T-cell (primary cell): ENCODE data around the gene CCNY. TPM values are rescaled to one million over a fixed set of nuclear protein-coding genes. Genes with fewer than 3 reads are reported as not detected.
A peak's percentile ranks its signal among the peaks of the same experiment; 100 is the strongest.

Experiments used
- ATAC-seq, 4 experiments: fragments of 200-7000 bp in 3 of 4; fragments of 150-1000 bp in 1 of 4; cut with Tn5 transposase; replicated peaks in 1 of 4; 1 replicate in 3 of 4; 2 replicates in 1 of 4; pipeline ENCODE4 v1.10.0; 2021; ENCODE audit warnings: moderate library complexity in 3 of 4, mild to moderate bottlenecking in 2 of 4, moderate number of reproducible peaks in 1 of 4
- CTCF ChIA-PET, 2 donors: fragments of 300-600 bp; sonication (Branson Sonifier 250); formaldehyde crosslinking; loops; one replicate each; lab custom pipeline; 2022; ENCODE audit warnings: antibody characterized with exemption in 2 of 2; lab: Charles Lee
- POLR2A ChIA-PET, 2 donors: fragments of 300-600 bp; sonication (Branson Sonifier 250); formaldehyde crosslinking; loops; one replicate each; lab custom pipeline; 2022; ENCODE audit warnings: antibody characterized with exemption in 2 of 2; lab: Charles Lee
- DNase-seq, 35 experiments: peaks; one replicate each; pipeline versions ENCODE4 v3.0.0 to v3.0.0-alpha.2; 2013 to 2023
- H3K27ac ChIP-seq: one replicate; pipeline ENCODE4 v1.5.1; 2013; ENCODE audit warnings: low read length
- H3K27me3 ChIP-seq, 2 experiments: replicated peaks in 1 of 2; 1 replicate in 1 of 2; 2 replicates in 1 of 2; pipeline versions ENCODE4 v1.6.1 to v1.7.0; 2013; ENCODE audit warnings: low read length in 1 of 2, mixed read lengths in 1 of 2; ENCODE audit not compliant: control insufficient read depth in 2 of 2, insufficient read depth in 2 of 2; ENCODE audit errors: extremely low read depth in 1 of 2
- H3K36me3 ChIP-seq, 2 donors: 1 replicate in 1 of 2; 2 replicates in 1 of 2; pipeline versions ENCODE4 v1.6.1 to v1.7.0; 2013; ENCODE audit warnings: low read length in 1 of 2; ENCODE audit not compliant: control insufficient read depth in 2 of 2, insufficient read depth in 1 of 2; ENCODE audit errors: extremely low read depth in 1 of 2
- H3K4me1 ChIP-seq, 2 experiments: 1 replicate in 1 of 2; 2 replicates in 1 of 2; pipeline versions ENCODE4 v1.6.1 to v1.7.0; 2013; ENCODE audit warnings: low read length in 2 of 2, mixed read lengths in 1 of 2; ENCODE audit not compliant: insufficient read depth in 2 of 2, control insufficient read depth in 1 of 2; ENCODE audit errors: extremely low read depth in 1 of 2
- H3K4me3 ChIP-seq, 2 donors: 1 replicate in 1 of 2; 2 replicates in 1 of 2; pipeline versions ENCODE4 v1.5.1 to v1.7.0; 2013; ENCODE audit warnings: mild to moderate bottlenecking in 2 of 2, low read length in 1 of 2, moderate library complexity in 1 of 2; ENCODE audit not compliant: control insufficient read depth in 1 of 2; ENCODE audit errors: extremely low read depth in 1 of 2
- H3K9me3 ChIP-seq: 2 replicates; pipeline ENCODE4 v1.7.0; 2013
- H3K27ac Mint-ChIP-seq, 2 donors: one replicate each; pipeline ENCODE4 v1.8.0; 2020 to 2021; ENCODE audit warnings: mild to moderate bottlenecking in 2 of 2, mixed read lengths in 2 of 2
- H3K27me3 Mint-ChIP-seq, 2 donors: one replicate each; pipeline ENCODE4 v1.8.0; 2021 to 2022; ENCODE audit warnings: mixed read lengths in 2 of 2
- H3K36me3 Mint-ChIP-seq: one replicate; pipeline ENCODE4 v1.8.0; 2021; ENCODE audit warnings: mixed read lengths
- H3K4me1 Mint-ChIP-seq, 3 donors: one replicate each; pipeline ENCODE4 v1.8.0; 2020 to 2022; ENCODE audit warnings: mixed read lengths in 3 of 3, mild to moderate bottlenecking in 1 of 3
- H3K4me3 Mint-ChIP-seq, 3 donors: one replicate each; pipeline ENCODE4 v1.8.0; 2020 to 2022; ENCODE audit warnings: mild to moderate bottlenecking in 3 of 3, mixed read lengths in 3 of 3, moderate library complexity in 3 of 3
- H3K9me3 Mint-ChIP-seq, 3 donors: one replicate each; pipeline ENCODE4 v1.8.0; 2020 to 2022; ENCODE audit warnings: mixed read lengths in 3 of 3
- WGBS: methylation state at CpG from one replicate; pipeline ENCODE4 v1.1.5; 2013; ENCODE audit warnings: missing lambda C conversion rate; ENCODE audit not compliant: insufficient coverage; 5-methylcytosine and 5-hydroxymethylcytosine counted together
- total RNA-seq, 35 experiments: library from RNA in 6 of 35; stranded (reverse) in 6 of 35; fragments of 120-200 nt in 1 of 35; gene quantifications; one replicate each; pipeline versions ENCODE4 v1.2.1 to v1.2.4 and lab custom pipeline; 2013 to 2026

Gene CCNY
- total RNA-seq, 5 donors from 2014 or later (not counting 1 experiment from before 2014, with no cell fraction given) = 62.5 to 75.2 (median 62.8) TPM

- H3K4me3 Mint-ChIP-seq = no peak overlapping the region
- Histone ChIP-seq H3K4me3 (no peak overlapping the region), H3K36me3 (peaks cover 0 to 8% of the 10 kb centered on the region in 2 donors), H3K4me1 (no peaks in the 10 kb centered on the region), H3K27me3 (no peaks in the 10 kb centered on the region), H3K9me3 (no peaks in the 10 kb centered on the region), H3K27ac (no peak overlapping the region)
- H3K4me1 Mint-ChIP-seq = peaks cover 4 to 12% (median 6%) of the 10 kb centered on the region in 3 donors
- WGBS = 93% methylated on average over 2 of the region's 3 CpGs
- ChIA-PET CTCF (no interaction called here), POLR2A (no interaction called here)
- peaks cover 7% of the 10 kb centered on the region for H3K36me3 Mint-ChIP-seq
- DNase-seq (no peak), ATAC-seq (no peak)
- no peaks in the 10 kb centered on the region for H3K9me3 Mint-ChIP-seq
- no peaks in the 10 kb centered on the region for H3K27me3 Mint-ChIP-seq
- H3K27ac Mint-ChIP-seq = no peak overlapping the region
Observed at GRCh38 chr10:35523670-35524225, 187.4 kb downstream of the CCNY start.

DNA sequence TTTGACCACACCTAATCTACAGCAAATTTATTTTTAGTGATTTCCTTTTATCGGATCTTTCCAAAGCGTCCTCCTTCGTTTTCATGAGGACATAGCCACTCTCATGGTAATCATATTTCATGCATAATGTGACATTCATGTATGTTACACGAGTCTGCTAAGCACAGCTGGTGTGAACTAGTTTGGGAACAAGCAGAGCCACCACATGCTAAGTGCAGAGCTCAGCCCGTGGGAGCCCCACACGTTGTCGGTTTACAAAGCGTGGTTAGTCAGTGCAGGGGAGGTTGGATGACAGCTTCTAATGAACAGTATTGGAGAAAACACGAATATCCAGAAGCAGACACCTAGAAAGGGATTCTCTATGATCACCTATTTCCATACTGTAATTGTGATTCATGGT is 190.4 kb downstream of the CCNY start:
- Histone ChIP-seq H3K4me3 (no peak overlapping the region), H3K27me3 (no peaks in the 10 kb centered on the region), H3K9me3 (no peaks in the 10 kb centered on the region), H3K27ac (no peak overlapping the region), H3K36me3 (peaks cover 0 to 27% of the 10 kb centered on the region in 2 donors), H3K4me1 (no peaks in the 10 kb centered on the region)
- Mint-ChIP-seq H3K4me3 (no peak overlapping the region), H3K4me1 (peaks cover 4 to 12% (median 6%) of the 10 kb centered on the region in 3 donors), H3K27me3 (no peaks in the 10 kb centered on the region), H3K36me3 (peaks cover 27% of the 10 kb centered on the region), H3K27ac (no peak overlapping the region), H3K9me3 (no peaks in the 10 kb centered on the region)
- DNase-seq = no peak
- POLR2A ChIA-PET = no interaction called here
- no CpG with 5 or more reads among the region's 9 CpGs for WGBS
- CTCF ChIA-PET = no interaction called here
- no peak for ATAC-seq

GRCh38 chr10:35532141-35532540 is 195.8 kb downstream of the CCNY start:
- DNase-seq (no peak), ATAC-seq (no peak)
- ChIA-PET POLR2A (no interaction called here), CTCF (no interaction called here)
- Mint-ChIP-seq H3K4me3 (no peak overlapping the region), H3K4me1 (peaks cover 2 to 11% (median 4%) of the 10 kb centered on the region in 3 donors), H3K27me3 (no peaks in the 10 kb centered on the region), H3K36me3 (peaks cover 69% of the 10 kb centered on the region), H3K9me3 (peaks cover 15 to 25% (median 18%) of the 10 kb centered on the region in 3 donors), H3K27ac (no peak overlapping the region)
- Histone ChIP-seq H3K27ac (no peak overlapping the region), H3K36me3 (peaks cover 10 to 64% of the 10 kb centered on the region in 2 donors), H3K27me3 (no peaks in the 10 kb centered on the region), H3K4me1 (no peaks in the 10 kb centered on the region), H3K4me3 (no peak overlapping the region), H3K9me3 (peaks cover 3% of the 10 kb centered on the region)
- WGBS = 100% methylated on average over 3 of the region's 5 CpGs

DNA sequence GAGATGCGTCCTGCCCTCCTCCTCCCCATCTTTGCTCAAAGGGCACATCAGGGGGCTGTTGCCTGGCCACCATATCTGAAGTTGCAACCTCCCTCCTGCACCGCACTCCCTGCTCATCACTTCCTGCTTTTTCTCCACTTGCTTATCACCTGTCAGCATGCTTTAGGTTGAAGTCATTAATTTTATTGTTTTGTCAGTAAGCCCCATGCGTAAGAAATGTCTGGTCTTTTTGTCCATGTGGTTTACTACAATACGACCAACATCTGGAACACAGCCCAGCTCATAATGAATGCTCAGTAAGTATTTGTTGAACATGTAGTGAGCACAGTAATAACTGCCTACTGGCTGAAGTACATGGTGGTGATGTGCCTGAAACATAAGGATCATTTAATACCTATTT is 197.3 kb downstream of the CCNY start:
- Histone ChIP-seq H3K9me3 (peaks cover 3% of the 10 kb centered on the region), H3K27me3 (no peaks in the 10 kb centered on the region), H3K36me3 (peaks cover 10 to 62% of the 10 kb centered on the region in 2 donors), H3K4me1 (no peaks in the 10 kb centered on the region), H3K27ac (no peak overlapping the region), H3K4me3 (no peak overlapping the region)
- DNase-seq (no peak), ATAC-seq (no peak)
- H3K4me1 Mint-ChIP-seq = peaks cover 9 to 17% (median 10%) of the 10 kb centered on the region in 3 donors
- H3K4me3 Mint-ChIP-seq = no peak overlapping the region
- POLR2A ChIA-PET = no interaction called here
- CTCF ChIA-PET = interaction anchor here in 1 of 2 donors (0.7 kb wide), 1 partner anchor 28 kb away, joined by 3 read pairs; no protein-coding TSS in a partner anchor
- 83% methylated on average over 1 of the region's 4 CpGs for WGBS
- peaks cover 18 to 30% (median 21%) of the 10 kb centered on the region in 3 donors for H3K9me3 Mint-ChIP-seq
- H3K27ac Mint-ChIP-seq = no peak overlapping the region
- no peaks in the 10 kb centered on the region for H3K27me3 Mint-ChIP-seq
- H3K36me3 Mint-ChIP-seq = peaks cover 83% of the 10 kb centered on the region

GRCh38 chr10:35535136-35535535 is 198.8 kb downstream of the CCNY start:
- Mint-ChIP-seq H3K4me1 (peaks cover 17 to 29% (median 20%) of the 10 kb centered on the region in 3 donors), H3K9me3 (peaks cover 18 to 30% (median 21%) of the 10 kb centered on the region in 3 donors), H3K36me3 (peaks cover 90% of the 10 kb centered on the region), H3K4me3 (no peak overlapping the region), H3K27ac (no peak overlapping the region), H3K27me3 (no peaks in the 10 kb centered on the region)
- no peak for ATAC-seq
- Histone ChIP-seq H3K27ac (no peak overlapping the region), H3K27me3 (no peaks in the 10 kb centered on the region), H3K4me1 (no peaks in the 10 kb centered on the region), H3K36me3 (peaks cover 10 to 56% of the 10 kb centered on the region in 2 donors), H3K4me3 (no peak overlapping the region), H3K9me3 (peaks cover 3% of the 10 kb centered on the region)
- POLR2A ChIA-PET = no interaction called here
- no peak for DNase-seq
- CTCF ChIA-PET = no interaction called here
- 100% methylated on average over 1 of the region's 3 CpGs for WGBS

- H3K4me1 ChIP-seq = no peaks in the 10 kb centered on the region
- ATAC-seq (no peak), DNase-seq (no peak)
- ChIA-PET CTCF (no interaction called here), POLR2A (no interaction called here)
- H3K36me3 ChIP-seq = peaks cover 10 to 40% of the 10 kb centered on the region in 2 donors
- Mint-ChIP-seq H3K4me3 (no peak overlapping the region), H3K27me3 (no peaks in the 10 kb centered on the region), H3K9me3 (peaks cover 18 to 30% (median 21%) of the 10 kb centered on the region in 3 donors), H3K4me1 (peaks cover 26 to 37% (median 32%) of the 10 kb centered on the region in 3 donors), H3K27ac (peak overlapping the region in 1 of 2 donors; percentile 13), H3K36me3 (peaks cover 85% of the 10 kb centered on the region)
- H3K9me3 ChIP-seq = peaks cover 3% of the 10 kb centered on the region
- WGBS = 100% methylated on average over 3 of the region's 4 CpGs
- no peaks in the 10 kb centered on the region for H3K27me3 ChIP-seq
- H3K4me3 ChIP-seq = no peak overlapping the region
- H3K27ac ChIP-seq = no peak overlapping the region
Observed at GRCh38 chr10:35536789-35537188, 200.5 kb downstream of the CCNY start.
